Umbilical cord (tissue), 2 donors: ENCODE results near the gene TERB2. TPM values are rescaled to one million over a fixed set of nuclear protein-coding genes. Genes with fewer than 3 reads are reported as not detected.
"Not testable (repeated sequence)": the region's sequence is repeated elsewhere in the genome, so short reads cannot be mapped to it uniquely, and the experiment has no call there.

Experiments used
- DNase-seq: peaks from one replicate; pipeline ENCODE4 v3.0.0-alpha.2; 2015; ENCODE audit warnings: low spot score
- total RNA-seq: library from RNA; depleted of rRNA; stranded (reverse); fragments of >200 nt; gene quantifications from one replicate; pipeline ENCODE4 v1.2.3, GENCODE V29; 2014; ENCODE audit warnings: low replicate concordance; ENCODE audit not compliant: insufficient read depth

Gene TERB2
- total RNA-seq, 1 donor from 2014 or later, result 2.6 TPM

GRCh38 chr15:45003731-45004410 lies 47.4 kb downstream of the TERB2 start:
- DNase-seq, result not testable (repeated sequence)

- not testable (repeated sequence) for DNase-seq
Observed at GRCh38 chr15:45004590-45005175, 48.2 kb downstream of the TERB2 start.

- no peak for DNase-seq
Observed at GRCh38 chr15:45009046-45009445, 52.6 kb downstream of the TERB2 start.

- DNase-seq, result not testable (repeated sequence)
Observed at GRCh38 chr15:45015114-45015513, 58.6 kb downstream of the TERB2 start.

GRCh38 chr15:45020222-45020900 lies 63.9 kb downstream of the TERB2 start:
- not testable (repeated sequence) for DNase-seq

GRCh38 chr15:45020901-45021259 lies 64.4 kb downstream of the TERB2 start:
- not testable (repeated sequence) for DNase-seq

- DNase-seq, result peak; percentile 18
Observed at GRCh38 chr15:45021348-45021747, 64.9 kb downstream of the TERB2 start.

- DNase-seq, result peak; percentile 93
Observed at GRCh38 chr15:45022871-45023658, 66.6 kb downstream of the TERB2 start, which contains the start of gene SORD. Gene SORD (plus strand): TSS chr15:45023195. CDS start chr15:45023284, 89 bp downstream.

GRCh38 chr15:45023659-45024225 lies 67.3 kb downstream of the TERB2 start:
- peak; percentile 46 for DNase-seq

GRCh38 chr15:45024649-45025048 lies 68.2 kb downstream of the TERB2 start:
- not testable (repeated sequence) for DNase-seq

GRCh38 chr15:45025627-45026026 lies 69.1 kb downstream of the TERB2 start:
- not testable (repeated sequence) for DNase-seq

GRCh38 chr15:45026651-45027190 lies 70.2 kb downstream of the TERB2 start:
- DNase-seq, result no peak

- DNase-seq, result no peak
Observed at GRCh38 chr15:45027220-45027619, 70.7 kb downstream of the TERB2 start.

Other genes with a start within 250 kb of the TERB2 start
- 0.72 TPM for gene PATL2, start 245.4 kb upstream of the TERB2 start, total RNA-seq
- 1,826 TPM for gene B2M, start 245.2 kb upstream of the TERB2 start, total RNA-seq
- 19.0 TPM for gene TRIM69, start 220.2 kb upstream of the TERB2 start, total RNA-seq
- 9.4 TPM for gene SORD, start 66.5 kb downstream of the TERB2 start, total RNA-seq
- gene DUOX2, start 157.5 kb downstream of the TERB2 start, total RNA-seq, result 1.2 TPM
- gene DUOXA2, start 157.6 kb downstream of the TERB2 start, total RNA-seq, result 3.9 TPM
- gene DUOXA1, start 173.2 kb downstream of the TERB2 start, total RNA-seq, result 3.1 TPM
- gene DUOX1, start 173.3 kb downstream of the TERB2 start, total RNA-seq, result 5.8 TPM
- gene SHF, start 231.3 kb downstream of the TERB2 start, total RNA-seq, result 24.1 TPM